GM18861 (cell line): ENCODE measurements around the gene CAST.
"Not testable (repeated sequence)": the region's sequence is repeated elsewhere in the genome, so short reads cannot be mapped to it uniquely, and the experiment has no call there.

Experiments used
- ATAC-seq: cut with Tn5 transposase; IDR thresholded peaks from one replicate; pipeline ENCODE4 v1.9.1; 2021; ENCODE audit not compliant: unreplicated experiment

The CAST gene

GRCh38 chr5:96772111-96772510 lies 109.9 kb downstream of the CAST start:
- ATAC-seq: no peak

- no peak for ATAC-seq
These were observed 110.4 kb downstream of the CAST start for GRCh38 chr5:96772542-96772941.

- no peak for ATAC-seq
These were observed 112.9 kb downstream of the CAST start for GRCh38 chr5:96775050-96775449.

GRCh38 chr5:96775689-96776088 lies 113.5 kb downstream of the CAST start:
- no peak for ATAC-seq

GRCh38 chr5:96776621-96777020 lies 114.4 kb downstream of the CAST start:
- no peak for ATAC-seq

GRCh38 chr5:96778409-96778808 lies 116.2 kb downstream of the CAST start:
- ATAC-seq: no peak

- ATAC-seq: no peak
These were observed 118.5 kb downstream of the CAST start for GRCh38 chr5:96780626-96781025.

- no peak for ATAC-seq
These were observed 119.1 kb downstream of the CAST start for GRCh38 chr5:96781031-96781971.

GRCh38 chr5:96783326-96783725 lies 121.2 kb downstream of the CAST start:
- ATAC-seq: no peak

GRCh38 chr5:96785326-96786109 lies 123.3 kb downstream of the CAST start:
- no peak for ATAC-seq

- ATAC-seq: no peak
These were observed 126.1 kb downstream of the CAST start for GRCh38 chr5:96788112-96788749.

- no peak for ATAC-seq
These were observed 127.7 kb downstream of the CAST start for GRCh38 chr5:96789794-96790330.

- ATAC-seq: no peak
These were observed 128.9 kb downstream of the CAST start for GRCh38 chr5:96790961-96791504.

- no peak for ATAC-seq
These were observed 132.6 kb downstream of the CAST start for GRCh38 chr5:96794757-96795156.

GRCh38 chr5:96795626-96796025 lies 133.4 kb downstream of the CAST start:
- ATAC-seq: no peak

- ATAC-seq: no peak
These were observed 134.3 kb downstream of the CAST start for GRCh38 chr5:96796434-96796833.

GRCh38 chr5:96801718-96802117 lies 139.5 kb downstream of the CAST start:
- not testable (repeated sequence) for ATAC-seq

- ATAC-seq: peak; percentile 15
These were observed 145.0 kb downstream of the CAST start for GRCh38 chr5:96807075-96807654.

- ATAC-seq: no peak
These were observed 146.3 kb downstream of the CAST start for GRCh38 chr5:96808541-96808828.

GRCh38 chr5:96808868-96809558 lies 146.8 kb downstream of the CAST start:
- no peak for ATAC-seq
